Measurements from ENCODE around the gene EFCAB8.
"Not testable (repeated sequence)": the region's sequence is repeated elsewhere in the genome, so short reads cannot be mapped to it uniquely, and the experiment has no call there.

EFCAB8 gene

GRCh38 chr20:32969356-32970114 lies 110.8 kb downstream of the EFCAB8 start:
- no peak for TF ChIP-seq CTCF (IDR thresholded peaks at IDR 0.05; ENCODE audit: control insufficient read depth, extremely low read depth, insufficient read depth)
- DNase-seq (ENCODE audit: low read depth) = no peak
- H3K4me3 ChIP-seq (ENCODE audit: low read depth, low read length) = no peak overlapping the region

- DNase-seq (ENCODE audit: low read depth) = no peak
- no peak overlapping the region for H3K4me3 ChIP-seq (ENCODE audit: low read depth, low read length)
- no peak for TF ChIP-seq CTCF (IDR thresholded peaks at IDR 0.05; ENCODE audit: control insufficient read depth, extremely low read depth, insufficient read depth)
Observed at GRCh38 chr20:32970115-32970972, 111.6 kb downstream of the EFCAB8 start.

- H3K4me3 ChIP-seq (ENCODE audit: low read depth, low read length) = no peak overlapping the region
- TF ChIP-seq CTCF (IDR thresholded peaks at IDR 0.05; ENCODE audit: control insufficient read depth, extremely low read depth, insufficient read depth) = no peak
- no peak for DNase-seq (ENCODE audit: low read depth)
Observed at GRCh38 chr20:32970973-32971300, 112.2 kb downstream of the EFCAB8 start.

- H3K4me3 ChIP-seq (ENCODE audit: low read depth, low read length) = no peak overlapping the region
- DNase-seq (ENCODE audit: low read depth) = no peak
- no peak for TF ChIP-seq CTCF (IDR thresholded peaks at IDR 0.05; ENCODE audit: control insufficient read depth, extremely low read depth, insufficient read depth)
Observed at GRCh38 chr20:32971703-32972161, 113.0 kb downstream of the EFCAB8 start.

- H3K4me3 ChIP-seq (ENCODE audit: low read depth, low read length) = no peak overlapping the region
- no peak for DNase-seq (ENCODE audit: low read depth)
- no peak for TF ChIP-seq CTCF (IDR thresholded peaks at IDR 0.05; ENCODE audit: control insufficient read depth, extremely low read depth, insufficient read depth)
Observed at GRCh38 chr20:32972181-32973076, 113.7 kb downstream of the EFCAB8 start.

GRCh38 chr20:32973077-32973717 lies 114.5 kb downstream of the EFCAB8 start:
- H3K4me3 ChIP-seq (ENCODE audit: low read depth, low read length) = no peak overlapping the region
- TF ChIP-seq CTCF (IDR thresholded peaks at IDR 0.05; ENCODE audit: control insufficient read depth, extremely low read depth, insufficient read depth) = no peak
- DNase-seq (ENCODE audit: low read depth) = no peak

GRCh38 chr20:32974204-32975064 lies 115.7 kb downstream of the EFCAB8 start:
- not testable (repeated sequence) for DNase-seq (ENCODE audit: low read depth)

GRCh38 chr20:32975121-32975520 lies 116.4 kb downstream of the EFCAB8 start:
- DNase-seq (ENCODE audit: low read depth); H3K4me3 ChIP-seq (ENCODE audit: low read depth, low read length): not testable (repeated sequence)

More at GRCh38 chr20:32974204-32975064, 115.7 kb downstream of the EFCAB8 start:
- H3K4me3 ChIP-seq (ENCODE audit: low read depth, low read length) = not testable (repeated sequence)

Measured in LNCaP clone FGC (cell line).